Cortex of kidney (tissue), 1 donor: ENCODE results near the gene FOXN3.
"Not testable (repeated sequence)": the region's sequence is repeated elsewhere in the genome, so short reads cannot be mapped to it uniquely, and the experiment has no call there.

Experiments
- DNase-seq: peaks from one replicate; lab custom pipeline; 2025; lab: John Stamatoyannopoulos, UW

Gene FOXN3

GRCh38 chr14:89128311-89129026 is 288.6 kb downstream of the FOXN3 start:
- no peak for DNase-seq

- no peak for DNase-seq
Measured at GRCh38 chr14:89126461-89126860, 290.6 kb downstream of the FOXN3 start.

- DNase-seq, result no peak
Measured at GRCh38 chr14:89125216-89125615, 291.8 kb downstream of the FOXN3 start.

- DNase-seq, result no peak
Measured at GRCh38 chr14:89123851-89124250, 293.2 kb downstream of the FOXN3 start.

- no peak for DNase-seq
Measured at GRCh38 chr14:89123215-89123614, 293.8 kb downstream of the FOXN3 start.

- DNase-seq, result no peak
Measured at GRCh38 chr14:89121968-89122620, 294.9 kb downstream of the FOXN3 start.

- no peak for DNase-seq
Measured at GRCh38 chr14:89117012-89117411, 300.0 kb downstream of the FOXN3 start.

GRCh38 chr14:89114109-89114508 is 302.9 kb downstream of the FOXN3 start:
- DNase-seq, result no peak

- DNase-seq, result no peak
Measured at GRCh38 chr14:89112720-89113119, 304.3 kb downstream of the FOXN3 start.

GRCh38 chr14:89111766-89112543 is 305.1 kb downstream of the FOXN3 start:
- DNase-seq, result not testable (repeated sequence)

- not testable (repeated sequence) for DNase-seq
Measured at GRCh38 chr14:89111232-89111631, 305.8 kb downstream of the FOXN3 start.

- no peak for DNase-seq
Measured at GRCh38 chr14:89110110-89110509, 306.9 kb downstream of the FOXN3 start.

GRCh38 chr14:89108608-89109007 is 308.4 kb downstream of the FOXN3 start:
- no peak for DNase-seq

- no peak for DNase-seq
Measured at GRCh38 chr14:89107626-89108025, 309.4 kb downstream of the FOXN3 start.
